Coronary artery (tissue), 2 donors: Measurements from ENCODE around the gene IGFN1.

Source experiments
- DNase-seq: peaks from one replicate; pipeline ENCODE4 v3.0.0-alpha.2; 2017; ENCODE audit warnings: low spot score
- H3K27ac ChIP-seq, 2 donors: fragments of 200-600 bp; sonication (generic); one replicate each; pipeline ENCODE4 v1.5.1; 2016 to 2019
- H3K4me3 ChIP-seq: fragments of 200-600 bp; sonication (generic); 2 replicates; pipeline ENCODE4 v1.5.1; 2016; ENCODE audit warnings: mild to moderate bottlenecking, moderate library complexity
- TF ChIP-seq, protein P1 (sequence below): fragments of 200-600 bp; sonication (generic); IDR thresholded peaks from one replicate; pipeline ENCODE4 v1.5.1; 2019; ENCODE audit warnings: antibody characterized with exemption

IGFN1 gene

DNA sequence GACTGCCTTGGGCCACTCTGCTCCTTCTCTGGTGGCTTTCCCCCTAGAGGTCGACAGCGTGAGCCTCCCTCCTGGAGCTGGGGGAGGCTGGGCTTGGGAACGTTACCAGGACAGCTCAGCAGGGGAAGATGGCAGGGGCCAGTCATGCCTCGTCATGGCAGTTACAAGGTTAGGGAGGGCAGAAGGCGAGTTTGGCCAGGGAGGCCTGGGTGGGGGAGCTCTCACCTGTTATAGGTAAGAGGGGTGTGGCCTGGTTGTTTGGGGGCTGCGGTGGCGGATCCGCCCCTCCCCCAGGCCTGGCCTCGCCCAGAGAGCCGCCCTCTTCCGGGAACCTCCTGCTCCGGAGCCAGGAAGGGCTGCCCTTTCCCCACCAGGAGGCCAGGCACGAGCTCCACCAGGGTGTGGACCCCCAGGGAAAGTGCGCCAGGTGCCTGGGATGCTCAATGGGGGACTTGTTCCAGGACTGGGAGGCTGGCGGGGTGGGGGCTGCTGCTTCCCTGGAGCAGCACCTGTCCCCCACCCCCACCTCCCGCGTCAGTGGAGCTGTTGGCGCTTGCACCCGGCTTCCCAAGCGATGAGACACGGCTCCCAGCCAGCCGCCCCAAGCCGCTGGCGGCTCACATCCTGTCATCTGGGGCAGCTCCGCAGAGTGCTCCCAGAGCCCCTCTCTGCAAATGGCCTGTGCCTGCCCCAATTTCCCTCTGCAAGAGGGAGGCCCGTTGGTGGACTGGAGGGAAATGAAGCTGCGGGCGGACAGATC is 69.0 kb downstream of the IGFN1 start:
- DNase-seq, result no peak
- TF ChIP-seq, protein P1, sequence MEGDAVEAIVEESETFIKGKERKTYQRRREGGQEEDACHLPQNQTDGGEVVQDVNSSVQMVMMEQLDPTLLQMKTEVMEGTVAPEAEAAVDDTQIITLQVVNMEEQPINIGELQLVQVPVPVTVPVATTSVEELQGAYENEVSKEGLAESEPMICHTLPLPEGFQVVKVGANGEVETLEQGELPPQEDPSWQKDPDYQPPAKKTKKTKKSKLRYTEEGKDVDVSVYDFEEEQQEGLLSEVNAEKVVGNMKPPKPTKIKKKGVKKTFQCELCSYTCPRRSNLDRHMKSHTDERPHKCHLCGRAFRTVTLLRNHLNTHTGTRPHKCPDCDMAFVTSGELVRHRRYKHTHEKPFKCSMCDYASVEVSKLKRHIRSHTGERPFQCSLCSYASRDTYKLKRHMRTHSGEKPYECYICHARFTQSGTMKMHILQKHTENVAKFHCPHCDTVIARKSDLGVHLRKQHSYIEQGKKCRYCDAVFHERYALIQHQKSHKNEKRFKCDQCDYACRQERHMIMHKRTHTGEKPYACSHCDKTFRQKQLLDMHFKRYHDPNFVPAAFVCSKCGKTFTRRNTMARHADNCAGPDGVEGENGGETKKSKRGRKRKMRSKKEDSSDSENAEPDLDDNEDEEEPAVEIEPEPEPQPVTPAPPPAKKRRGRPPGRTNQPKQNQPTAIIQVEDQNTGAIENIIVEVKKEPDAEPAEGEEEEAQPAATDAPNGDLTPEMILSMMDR, result no peak
- H3K27ac ChIP-seq, result no peak overlapping the region
- H3K4me3 ChIP-seq, result peak overlapping the region; percentile 25

DNA sequence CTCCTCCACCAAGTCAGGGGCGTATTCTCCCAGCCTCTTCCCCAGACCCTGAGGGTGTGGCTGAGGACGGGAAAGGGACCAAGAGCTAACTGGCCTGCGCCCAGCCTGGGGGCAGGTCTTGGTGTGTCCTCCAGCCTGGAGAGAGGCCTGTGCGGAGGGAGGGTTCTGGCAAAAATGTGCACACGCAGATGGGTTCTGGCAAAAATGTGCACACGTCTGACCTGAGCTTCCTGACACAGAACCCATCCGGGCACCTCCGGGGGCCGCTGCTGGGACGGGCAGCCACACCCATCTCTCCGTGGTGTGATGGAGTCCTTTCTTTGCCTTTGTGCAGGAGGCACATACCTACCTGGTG is 69.6 kb downstream of the IGFN1 start:
- H3K4me3 ChIP-seq, result peak overlapping the region; percentile 25
- no peak overlapping the region for H3K27ac ChIP-seq
- no peak for DNase-seq
- TF ChIP-seq, protein P1, result no peak

DNA sequence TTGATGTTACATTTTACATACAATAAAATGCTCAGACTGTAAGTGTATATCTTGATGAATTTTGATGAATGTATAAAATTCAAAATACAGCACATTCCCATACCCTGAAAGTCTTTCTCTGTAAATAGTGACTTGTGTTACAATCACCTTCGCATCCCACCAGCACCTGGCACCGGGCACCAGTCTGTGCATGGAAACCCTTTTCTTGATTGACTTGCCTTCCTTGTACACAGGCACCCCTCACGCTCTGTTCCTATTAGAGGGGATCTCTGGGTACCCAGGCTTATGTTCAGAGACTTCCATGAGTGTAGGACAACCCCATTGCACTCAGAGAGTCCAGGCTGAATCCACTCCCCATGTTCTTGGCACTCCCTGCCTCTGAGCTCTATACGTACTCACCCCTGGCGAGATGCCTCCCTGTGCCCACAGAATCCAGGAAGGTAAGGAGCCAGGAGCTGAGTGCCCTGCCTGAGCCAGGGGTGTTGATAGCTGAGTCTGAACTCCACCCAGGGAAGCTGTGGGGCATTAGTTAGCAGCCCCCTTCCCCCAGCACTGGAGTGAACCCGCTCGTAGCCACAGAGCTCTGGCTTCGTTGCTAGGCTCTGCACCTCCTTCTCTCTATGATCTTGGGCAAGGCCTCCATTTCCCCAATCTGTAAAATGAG is 70.2 kb downstream of the IGFN1 start:
- TF ChIP-seq, protein P1, result no peak
- no peak overlapping the region for H3K27ac ChIP-seq
- DNase-seq, result no peak

DNA sequence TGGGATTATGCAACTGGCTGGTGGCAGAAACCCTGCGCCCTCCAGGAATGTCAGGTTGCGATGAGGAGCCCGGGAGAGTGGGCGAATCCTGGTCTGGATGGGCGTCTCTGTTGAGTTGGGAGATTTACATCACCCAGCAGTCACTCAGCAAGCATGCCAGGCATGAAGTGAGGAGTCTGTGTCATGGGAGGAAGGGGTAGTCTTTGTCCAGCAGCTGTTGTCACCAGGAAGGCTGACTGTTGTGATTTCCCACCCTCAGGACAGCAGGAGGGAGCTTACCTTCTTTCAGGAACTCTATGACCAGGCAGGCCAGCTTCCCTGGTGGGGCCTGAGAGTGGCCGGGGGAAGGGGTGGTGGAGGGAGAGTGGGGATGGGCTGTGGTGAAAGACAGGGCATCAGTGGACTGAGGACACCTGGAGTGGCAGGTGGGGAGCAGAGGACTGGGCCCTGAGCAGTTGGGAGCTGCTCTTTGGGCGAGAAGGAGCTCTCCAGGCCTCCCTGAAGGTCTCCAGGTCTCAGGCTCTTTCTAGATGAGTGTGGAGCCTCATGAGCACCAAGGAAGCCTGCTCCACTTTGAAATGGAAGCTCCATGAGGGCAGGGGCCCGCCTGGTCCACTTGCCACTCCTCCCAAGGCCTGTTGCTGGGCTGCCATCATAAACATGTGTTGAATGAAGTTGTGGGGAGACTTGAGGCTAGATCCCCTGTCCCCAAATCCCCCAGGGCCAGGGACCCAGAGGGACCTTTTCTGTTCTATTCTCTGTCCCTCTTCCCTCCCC is 71.3 kb downstream of the IGFN1 start:
- DNase-seq, result no peak
- Histone ChIP-seq H3K27ac (no peak overlapping the region), H3K4me3 (no peak overlapping the region)
- TF ChIP-seq, protein P1, result no peak

More for the DNA sequence above, 70.2 kb downstream of the IGFN1 start:
- no peak overlapping the region for H3K4me3 ChIP-seq

DNA sequence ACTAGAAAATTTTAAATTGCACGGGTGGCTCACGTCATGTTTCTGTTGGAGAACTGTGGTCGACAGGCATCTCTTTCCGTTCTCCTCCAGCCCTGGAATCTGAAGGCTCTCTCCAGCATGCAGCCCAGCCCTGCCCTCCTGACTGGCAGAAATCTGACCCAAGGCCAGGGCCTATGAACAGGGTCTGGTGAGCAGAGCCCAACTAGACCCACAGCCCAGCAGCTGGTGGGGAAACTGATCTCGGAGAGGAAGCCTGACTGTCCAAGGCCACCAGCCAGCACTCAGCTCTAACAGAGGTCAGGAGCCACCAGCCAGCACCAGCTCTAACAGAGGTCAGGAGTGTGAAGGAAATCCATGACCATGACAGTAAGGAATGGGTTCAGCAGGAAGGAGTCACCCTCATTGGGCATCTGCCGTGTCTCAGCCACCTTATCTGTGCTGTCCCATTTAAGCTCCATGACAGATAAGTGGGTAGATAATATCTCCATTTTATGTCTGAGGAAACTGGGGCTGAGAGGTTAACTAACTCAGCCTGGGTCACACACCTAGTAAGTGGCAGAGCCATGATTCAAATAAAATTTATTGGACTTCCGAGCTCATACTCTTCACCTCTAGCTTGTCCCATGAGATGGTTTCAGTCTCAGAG is 72.5 kb downstream of the IGFN1 start:
- H3K27ac ChIP-seq, result no peak overlapping the region
- TF ChIP-seq, protein P1, result no peak
- DNase-seq, result no peak

DNA sequence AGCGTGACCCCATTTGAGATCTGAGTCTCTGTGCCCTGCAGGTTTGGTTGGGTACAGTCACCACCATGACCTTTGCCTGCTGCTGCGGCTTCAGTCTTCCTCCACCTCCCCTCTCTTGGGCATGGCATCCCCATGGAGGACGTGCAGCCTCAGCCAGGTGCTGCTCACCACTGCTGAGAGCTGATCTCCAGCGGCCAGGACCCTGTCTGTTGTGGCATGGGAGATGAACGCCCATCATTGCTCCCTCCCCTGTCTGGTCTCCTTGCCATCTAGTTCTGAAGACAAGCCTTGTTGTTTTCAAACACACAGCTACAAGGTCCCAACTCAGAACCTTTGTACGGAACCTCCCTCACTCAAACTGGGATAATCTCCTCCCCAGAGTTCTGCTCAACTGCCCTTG is 73.4 kb downstream of the IGFN1 start:
- TF ChIP-seq, protein P1, result no peak
- H3K4me3 ChIP-seq, result no peak overlapping the region
- no peak for DNase-seq
- no peak overlapping the region for H3K27ac ChIP-seq

More for the DNA sequence above, 72.5 kb downstream of the IGFN1 start:
- H3K4me3 ChIP-seq, result no peak overlapping the region
